Islet of Langerhans (tissue), 1 donor: ENCODE results near the gene DIS3L2.
A peak's percentile ranks its signal among the peaks of the same experiment; 100 is the strongest.
"Not testable (repeated sequence)": the region's sequence is repeated elsewhere in the genome, so short reads cannot be mapped to it uniquely, and the experiment has no call there.

Experiments
- FAIRE-seq: peaks from one replicate; lab custom pipeline; 2011; peaks lifted over from hg19 to GRCh38; lab: Jason Lieb, UNC

DIS3L2 gene

DNA sequence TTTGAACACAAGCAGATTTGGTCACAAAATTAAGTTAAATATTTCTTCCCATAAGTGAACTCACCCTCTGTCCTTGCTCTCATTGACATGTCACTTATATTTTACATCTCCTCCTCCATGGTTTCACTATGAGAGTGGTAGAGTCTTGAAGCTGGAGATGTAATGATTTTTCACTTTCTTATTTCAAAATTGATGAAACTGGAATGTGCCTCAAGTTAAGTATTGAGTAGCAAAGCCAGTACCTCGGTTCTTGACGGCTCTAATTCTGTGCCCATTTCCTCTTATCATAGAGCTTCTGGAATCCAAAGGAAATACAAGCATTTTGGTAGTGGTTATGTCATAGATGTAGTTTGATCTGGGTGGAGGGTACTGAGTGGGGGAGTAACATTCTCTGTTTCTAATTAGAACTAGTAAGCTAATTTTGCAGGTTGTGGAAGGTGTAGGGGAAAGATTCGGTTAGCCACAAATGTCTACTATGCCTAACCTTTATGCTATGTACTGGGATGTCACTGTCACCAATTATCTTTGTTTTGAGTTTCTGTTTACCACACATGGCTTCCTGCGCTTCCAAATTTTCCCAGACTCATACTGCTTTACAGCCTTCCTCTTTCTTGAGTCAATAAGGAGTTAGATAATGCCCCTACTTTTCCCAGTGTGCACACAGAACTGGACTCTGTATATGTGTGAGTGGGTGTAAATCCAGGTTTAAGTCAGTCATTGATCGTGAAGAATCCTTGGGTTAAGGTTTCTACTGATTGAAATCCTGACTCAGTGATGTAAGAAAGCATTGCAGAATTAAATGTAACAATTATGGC lies 96.8 kb downstream of the DIS3L2 start:
- no peak for FAIRE-seq

DNA sequence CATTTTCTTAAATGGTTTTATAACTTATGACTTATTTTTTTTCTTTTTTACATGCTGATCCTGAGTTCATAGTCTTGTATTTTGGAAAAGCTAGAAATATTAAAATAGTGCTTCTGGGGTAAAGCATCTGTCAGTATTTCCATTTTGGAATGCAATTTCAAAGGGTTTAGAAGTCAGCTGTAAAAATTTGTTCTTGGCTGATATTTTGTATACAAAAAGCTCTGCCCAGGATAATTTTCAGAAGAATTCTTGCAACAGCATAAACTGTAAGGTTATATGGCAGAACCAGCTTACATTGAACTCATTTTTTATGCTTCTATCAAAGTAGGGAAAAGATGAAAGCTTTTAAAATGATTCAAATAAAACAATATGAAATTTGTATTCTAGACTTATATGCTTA lies 97.4 kb downstream of the DIS3L2 start:
- peak; percentile 13 for FAIRE-seq

DNA sequence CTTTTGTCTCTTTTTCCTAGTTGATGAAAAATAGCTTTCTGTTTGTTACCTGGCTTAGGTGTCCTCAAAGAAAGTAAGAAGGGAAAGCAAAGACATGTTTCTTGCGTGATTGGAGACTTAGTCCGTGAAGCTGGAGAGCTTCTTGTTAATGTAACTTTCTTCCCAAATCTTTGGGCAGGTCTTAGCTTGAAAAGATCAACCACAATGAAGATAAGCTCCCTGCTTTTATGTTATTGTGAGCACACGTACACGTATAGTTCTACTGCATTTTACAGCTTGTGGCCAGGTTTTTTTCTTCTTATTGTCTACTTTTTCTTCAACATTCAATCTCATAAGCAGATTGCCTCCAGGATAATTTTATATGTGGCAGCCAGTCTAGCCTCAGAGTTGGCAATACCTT lies 99.8 kb downstream of the DIS3L2 start:
- no peak for FAIRE-seq

DNA sequence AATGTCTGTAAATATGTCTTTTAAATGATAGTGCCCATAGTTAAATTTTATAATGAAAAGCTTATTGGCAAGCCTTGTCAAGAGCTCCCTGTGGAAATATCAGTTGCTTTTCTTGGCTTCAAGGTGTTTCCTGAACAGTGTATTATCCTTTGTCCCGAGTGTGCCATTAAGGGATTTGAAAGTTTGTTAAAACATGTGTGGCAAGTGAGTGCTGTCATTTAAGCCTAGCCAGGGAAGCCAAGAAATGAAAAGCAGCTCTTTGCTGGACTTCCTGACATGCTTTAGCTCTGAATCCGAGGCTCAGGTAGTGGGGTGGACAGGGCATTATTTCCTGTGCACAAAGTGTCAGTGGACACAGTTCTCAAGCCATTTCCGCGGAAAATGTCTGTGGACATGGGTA lies 111.5 kb downstream of the DIS3L2 start:
- no peak for FAIRE-seq

DNA sequence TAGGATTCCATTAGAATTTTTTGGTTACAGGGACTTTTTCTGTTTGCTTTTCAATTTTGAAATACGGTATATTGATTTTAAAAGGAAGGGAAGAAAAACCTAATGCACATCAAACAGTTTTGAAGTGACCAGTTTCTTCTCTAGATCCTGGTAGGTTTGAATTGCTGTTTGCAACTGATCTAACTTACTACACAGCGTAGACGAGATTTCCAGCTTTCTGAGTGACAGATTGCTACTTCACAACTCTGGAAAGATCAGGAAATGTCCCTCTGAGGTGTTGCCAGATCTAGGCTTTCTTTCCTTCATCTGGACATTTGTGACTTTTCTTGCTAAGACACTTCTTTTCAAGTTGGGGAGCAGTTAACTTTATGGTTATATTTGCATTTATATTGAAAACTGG lies 112.2 kb downstream of the DIS3L2 start:
- peak; percentile 65 for FAIRE-seq

DNA sequence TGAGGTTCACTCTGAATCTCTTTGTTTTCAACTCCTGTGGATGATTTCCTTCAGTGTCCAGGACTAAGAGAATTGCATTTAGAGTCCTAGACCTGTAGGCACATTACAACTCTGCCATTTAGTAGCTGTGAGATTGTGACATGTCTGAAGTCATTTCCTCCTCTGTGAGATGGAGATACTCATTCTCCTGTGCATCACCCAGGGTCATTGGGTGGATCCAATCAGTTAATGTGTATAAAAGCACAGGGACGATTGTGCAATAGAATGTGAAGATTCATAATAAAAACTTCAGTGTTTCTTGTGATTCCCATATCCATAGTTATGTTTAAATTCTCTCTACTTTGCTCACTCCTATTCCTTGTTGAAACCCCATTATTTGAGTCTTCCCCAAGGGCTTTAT lies 113.6 kb downstream of the DIS3L2 start:
- no peak for FAIRE-seq

DNA sequence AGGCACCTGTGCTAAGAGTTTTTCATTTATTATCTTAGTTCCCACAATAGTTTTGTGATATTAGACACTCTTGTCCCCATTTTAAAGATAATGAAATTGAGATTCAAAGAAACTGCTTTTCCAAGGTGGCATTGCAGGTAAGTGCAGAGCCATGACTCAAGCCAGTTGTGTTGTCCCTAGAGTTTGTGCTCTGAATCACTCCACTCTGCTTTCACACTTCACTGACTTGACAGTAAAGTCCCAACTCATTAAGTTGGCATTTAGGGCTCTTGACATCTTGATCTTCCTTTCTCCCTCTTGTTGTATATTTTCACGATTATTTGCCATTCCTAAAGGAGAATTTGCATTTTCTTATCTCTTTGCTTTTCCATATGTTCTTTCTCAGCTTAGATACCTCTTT lies 114.3 kb downstream of the DIS3L2 start:
- FAIRE-seq, result no peak

DNA sequence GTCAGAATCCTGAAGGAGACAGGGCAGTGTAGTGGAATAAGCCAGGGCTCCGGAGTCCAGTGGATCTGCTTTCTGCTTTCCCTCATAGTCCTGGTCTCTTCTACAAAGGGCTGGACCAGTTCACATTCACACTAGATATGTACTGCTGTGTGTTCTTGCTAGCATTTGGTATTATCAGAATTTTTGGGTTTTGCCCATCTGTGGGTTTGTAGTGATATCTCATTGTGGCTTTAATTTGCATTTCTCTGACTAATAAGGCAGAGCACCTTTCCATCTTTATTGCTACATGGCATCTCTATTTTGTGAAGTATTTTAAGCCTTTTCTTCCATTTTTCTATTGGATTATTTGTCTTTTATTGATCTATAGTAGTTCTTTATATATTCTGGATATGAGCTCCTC lies 114.8 kb downstream of the DIS3L2 start:
- FAIRE-seq, result no peak

DNA sequence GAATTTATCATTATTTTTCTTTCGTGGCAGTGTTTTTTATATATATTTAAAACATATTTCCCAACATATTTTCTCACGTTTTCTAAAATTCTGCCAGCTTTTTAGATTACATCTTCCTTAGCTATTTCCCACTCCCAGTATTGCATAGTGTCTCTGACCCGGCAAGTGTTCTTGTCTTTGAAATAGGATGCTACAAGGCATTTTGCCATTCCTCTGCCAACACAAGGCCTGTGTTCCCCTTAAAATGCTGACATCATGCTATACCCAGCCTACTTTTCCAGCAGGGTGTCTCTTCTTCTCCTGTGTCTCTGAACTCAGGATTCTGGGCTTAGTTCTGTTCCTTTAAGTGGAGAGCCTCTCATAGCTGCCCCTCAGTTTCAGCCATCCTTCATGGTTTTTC lies 115.2 kb downstream of the DIS3L2 start:
- FAIRE-seq, result no peak

DNA sequence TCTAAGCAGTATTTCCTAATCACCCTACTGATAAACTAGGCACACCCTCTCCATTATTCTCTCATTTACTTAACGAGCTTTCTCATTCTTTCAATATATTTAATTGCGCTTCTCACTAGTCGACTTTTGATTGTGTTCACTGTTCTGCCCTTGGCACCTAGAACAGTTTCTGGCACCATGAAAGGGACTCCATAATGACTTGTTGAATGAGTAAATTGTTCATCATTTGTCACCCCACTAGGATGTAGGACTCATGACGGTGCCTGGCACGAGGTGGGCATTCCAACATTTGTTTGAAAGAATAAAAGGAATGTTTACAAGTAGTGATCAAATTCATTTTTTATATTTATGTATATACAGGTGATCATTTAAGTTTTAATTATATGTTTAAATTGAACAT lies 123.7 kb downstream of the DIS3L2 start:
- FAIRE-seq, result no peak

DNA sequence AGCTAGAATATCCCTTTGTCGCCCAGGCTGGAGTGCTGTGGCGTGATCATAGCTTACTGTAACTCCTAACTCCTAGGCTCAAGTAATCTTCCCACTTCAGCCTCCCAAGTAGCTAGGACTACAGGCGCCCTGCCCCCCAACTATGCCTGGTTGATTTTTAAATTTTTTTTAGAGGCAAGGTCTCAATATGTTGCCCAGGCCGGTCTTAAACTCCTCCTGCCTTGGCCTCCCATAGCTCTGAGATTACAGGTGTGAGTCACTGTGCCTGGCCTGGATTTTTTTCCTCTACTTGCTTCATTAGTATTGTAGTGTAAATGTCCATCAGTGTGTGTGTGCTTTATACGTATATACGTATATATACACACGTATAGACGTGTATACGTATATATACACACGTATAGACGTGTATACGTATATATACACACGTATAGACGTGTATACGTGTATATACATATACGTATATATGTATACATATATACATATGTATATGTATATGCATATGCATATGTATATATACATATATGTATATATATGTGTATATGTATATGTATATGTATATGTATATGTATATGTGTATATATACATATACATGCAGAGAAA lies 124.4 kb downstream of the DIS3L2 start:
- FAIRE-seq, result no peak

DNA sequence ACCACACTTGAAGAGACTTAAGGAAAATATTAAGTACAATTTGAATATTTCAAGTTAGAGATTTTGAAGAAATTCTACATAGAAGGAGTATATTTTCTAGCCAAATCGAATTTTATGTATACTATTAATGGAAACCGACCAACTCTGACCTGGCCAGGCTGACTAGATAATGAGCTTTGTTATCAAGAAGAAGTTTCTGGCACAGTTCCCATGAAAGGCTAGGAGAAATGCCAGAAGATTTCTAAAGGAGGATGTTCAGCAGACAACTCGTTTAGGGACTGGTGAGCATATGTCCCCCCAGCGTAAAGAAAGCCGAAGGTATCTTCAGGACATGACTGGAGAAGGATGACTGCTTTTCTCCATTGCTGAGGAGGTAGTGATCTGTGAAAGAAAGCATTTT lies 127.3 kb downstream of the DIS3L2 start:
- no peak for FAIRE-seq

DNA sequence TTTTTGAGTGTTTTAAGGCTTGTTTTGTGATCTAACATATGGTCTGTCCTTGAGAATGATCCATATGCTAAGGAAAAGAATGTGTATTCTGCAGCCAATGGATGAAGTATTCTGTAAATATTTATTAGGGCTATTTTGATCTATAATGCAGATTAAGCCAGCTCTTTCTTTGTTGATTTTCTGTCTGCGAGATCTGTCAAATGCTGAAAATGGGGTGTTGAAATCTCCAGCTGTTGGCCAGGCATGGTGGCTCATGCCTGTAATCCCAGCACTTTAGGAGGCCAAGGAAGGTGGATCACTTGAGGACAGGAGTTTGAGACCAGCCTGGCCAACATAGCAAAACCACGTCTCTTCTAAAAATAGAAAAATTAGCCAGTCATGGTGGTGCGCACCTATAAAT lies 132.7 kb downstream of the DIS3L2 start:
- FAIRE-seq, result no peak

DNA sequence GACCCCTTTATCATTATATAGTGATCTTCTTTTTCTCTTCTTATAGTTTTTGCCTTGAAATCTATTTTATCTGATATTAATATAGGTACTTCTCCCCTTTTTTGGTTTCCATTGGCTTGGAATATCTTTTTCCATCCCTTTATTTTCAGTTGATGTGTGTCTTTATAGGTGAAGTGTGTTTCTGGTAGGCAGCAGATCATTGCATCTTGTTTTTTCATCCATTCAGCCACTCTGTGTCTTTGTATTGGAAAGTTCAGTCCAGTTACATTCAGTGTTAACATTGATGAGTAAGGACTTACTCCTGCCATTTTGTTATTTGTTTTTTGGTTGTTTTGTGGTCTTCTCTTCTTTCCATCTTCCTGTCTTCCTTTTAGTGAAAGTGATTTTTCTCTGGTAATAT lies 133.4 kb downstream of the DIS3L2 start:
- FAIRE-seq, result no peak

DNA sequence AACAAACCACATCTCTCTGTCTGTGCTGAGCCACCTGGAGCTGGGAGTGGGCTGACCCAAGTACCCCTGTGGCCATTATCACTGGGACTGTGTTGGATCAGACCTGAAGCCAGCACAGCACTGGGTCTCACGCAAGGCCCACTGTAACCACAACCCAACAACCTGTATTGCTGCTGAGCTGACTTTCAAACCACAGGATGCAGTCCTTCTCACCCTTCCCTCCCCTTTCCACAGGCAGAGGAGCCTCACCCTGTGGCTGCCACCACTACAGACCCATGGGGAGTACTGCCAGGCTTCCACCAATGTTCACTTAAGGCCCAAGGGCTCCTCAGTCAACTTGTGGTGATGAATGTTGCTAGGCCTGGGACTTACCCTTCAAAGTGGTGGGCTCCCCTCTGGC lies 135.7 kb downstream of the DIS3L2 start:
- FAIRE-seq, result no peak

DNA sequence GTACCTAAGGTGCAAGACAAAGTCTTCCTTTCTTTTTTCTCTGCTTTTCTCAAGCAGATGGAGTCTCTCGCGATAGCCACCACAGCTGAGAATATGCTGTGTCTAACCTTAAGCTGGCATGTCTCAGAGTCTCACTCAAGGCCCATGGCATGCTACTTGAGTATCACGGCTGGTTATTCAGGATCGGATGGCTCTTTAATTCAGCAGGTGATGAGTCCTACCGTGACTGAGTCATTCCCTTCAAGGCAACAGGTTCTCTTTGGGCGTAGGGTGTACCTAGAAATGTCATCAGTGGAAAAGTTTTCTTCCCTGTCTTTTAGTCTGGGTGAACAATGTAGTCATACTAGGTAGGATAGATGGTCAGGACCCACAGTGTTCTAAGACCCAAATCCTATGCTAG lies 136.2 kb downstream of the DIS3L2 start:
- FAIRE-seq, result no peak

DNA sequence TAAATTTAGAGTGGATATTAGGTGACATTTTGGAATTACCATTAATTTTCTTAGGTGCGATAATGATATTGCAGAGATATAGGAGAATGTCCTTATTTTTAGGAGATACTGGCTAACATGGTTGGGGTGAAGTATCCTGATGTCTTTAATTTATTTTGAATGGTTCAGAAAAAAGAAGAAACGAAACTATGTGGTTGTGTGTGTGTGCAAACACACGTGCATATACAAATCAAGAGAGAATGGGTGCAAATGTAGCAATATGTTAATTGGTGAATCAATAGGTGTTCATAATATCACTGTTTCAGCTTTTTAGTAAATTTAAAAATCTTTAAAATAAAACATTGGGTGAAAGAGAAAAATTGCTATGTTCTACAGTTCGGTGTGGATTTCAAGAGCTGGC lies 140.9 kb downstream of the DIS3L2 start:
- FAIRE-seq, result no peak

DNA sequence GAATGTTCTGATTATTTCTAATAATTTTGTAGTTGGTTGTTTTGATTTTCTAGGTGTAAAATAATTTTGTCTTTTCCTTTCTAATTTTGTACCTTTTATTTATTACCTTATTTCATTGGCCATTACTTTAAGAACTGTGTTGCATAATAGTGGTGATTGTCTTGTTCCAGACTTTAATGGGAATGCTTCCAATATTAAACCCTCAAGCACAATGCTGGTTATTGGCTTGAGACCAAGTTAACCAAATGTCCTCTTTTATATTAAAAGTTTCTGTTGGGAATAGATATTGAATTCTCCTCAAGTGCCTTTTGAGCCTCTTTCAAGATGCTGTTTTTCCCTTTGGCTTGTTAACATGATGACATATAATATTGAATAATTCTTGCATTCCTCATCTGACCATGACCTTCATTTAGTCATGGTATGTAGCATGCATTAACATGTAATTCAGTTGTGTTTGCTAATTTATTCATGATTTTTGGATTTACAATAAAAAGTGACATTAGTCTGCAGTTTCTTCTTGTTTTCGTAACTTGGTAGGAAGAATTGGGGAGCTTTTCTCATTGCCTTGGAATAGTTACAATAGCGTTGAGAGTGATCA lies 141.7 kb downstream of the DIS3L2 start:
- FAIRE-seq, result peak; percentile 9

DNA sequence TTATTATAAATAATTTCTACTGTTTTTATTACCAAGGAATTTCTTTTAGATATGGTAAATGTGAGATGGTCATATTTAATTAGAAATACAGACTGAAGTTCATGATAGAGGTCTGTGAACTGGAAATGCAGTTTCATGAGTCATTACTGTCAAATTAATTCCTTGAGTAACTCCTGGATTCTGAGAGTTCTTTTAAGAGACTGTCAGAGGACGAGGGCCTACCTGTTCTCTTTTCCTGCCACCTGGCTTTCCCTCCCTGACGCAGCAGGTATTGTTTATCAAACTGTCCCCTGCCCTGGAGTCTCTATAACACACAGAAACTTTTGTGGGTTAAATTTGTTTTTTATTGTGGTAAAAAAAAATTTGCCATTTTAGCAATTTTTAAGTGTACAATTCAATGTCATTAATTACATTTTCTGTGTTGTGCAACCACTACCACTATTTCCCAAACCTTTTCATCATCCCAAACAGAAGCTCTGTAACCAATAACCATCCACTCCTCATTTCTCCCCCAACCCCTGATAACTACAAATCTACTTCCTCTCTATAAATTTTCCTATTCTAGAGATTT lies 142.6 kb downstream of the DIS3L2 start:
- FAIRE-seq, result peak; percentile 68

DNA sequence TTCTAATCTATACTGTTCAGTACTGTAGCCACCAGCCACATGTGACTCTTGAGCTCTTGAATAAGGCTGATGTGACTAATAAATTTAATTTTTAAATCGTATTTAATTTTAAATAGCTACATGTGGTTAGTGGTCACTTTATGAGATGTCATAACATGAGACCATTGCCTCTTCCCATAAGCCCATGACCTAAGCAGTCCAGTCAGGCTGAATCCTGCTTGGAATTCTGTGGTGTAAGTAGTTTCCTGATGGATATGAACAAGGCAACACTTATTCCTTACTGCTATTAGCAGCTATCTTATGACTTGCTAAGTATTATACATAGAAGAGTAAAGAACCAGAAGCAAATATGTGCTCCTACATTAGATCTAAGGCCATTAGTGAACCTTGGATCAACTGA lies 150.0 kb downstream of the DIS3L2 start:
- no peak for FAIRE-seq

DNA sequence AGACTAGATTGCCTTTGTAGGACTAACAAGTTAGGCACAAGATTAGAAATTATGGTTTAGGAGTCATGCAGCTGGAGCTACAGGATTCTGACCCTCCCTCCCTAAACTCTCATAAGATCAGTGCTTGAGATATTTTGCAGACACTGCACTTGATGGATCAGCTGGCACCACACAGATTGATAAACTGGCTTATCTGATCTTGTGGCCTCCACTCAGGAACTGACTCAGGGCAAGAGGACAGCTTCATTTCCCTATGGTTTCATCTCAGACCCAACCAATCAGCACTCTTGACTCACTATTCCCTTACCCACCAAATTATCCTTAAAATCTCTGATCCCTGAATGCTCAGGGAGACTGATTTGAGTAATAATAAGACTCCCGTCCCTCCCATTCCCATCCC lies 152.3 kb downstream of the DIS3L2 start:
- no peak for FAIRE-seq

DNA sequence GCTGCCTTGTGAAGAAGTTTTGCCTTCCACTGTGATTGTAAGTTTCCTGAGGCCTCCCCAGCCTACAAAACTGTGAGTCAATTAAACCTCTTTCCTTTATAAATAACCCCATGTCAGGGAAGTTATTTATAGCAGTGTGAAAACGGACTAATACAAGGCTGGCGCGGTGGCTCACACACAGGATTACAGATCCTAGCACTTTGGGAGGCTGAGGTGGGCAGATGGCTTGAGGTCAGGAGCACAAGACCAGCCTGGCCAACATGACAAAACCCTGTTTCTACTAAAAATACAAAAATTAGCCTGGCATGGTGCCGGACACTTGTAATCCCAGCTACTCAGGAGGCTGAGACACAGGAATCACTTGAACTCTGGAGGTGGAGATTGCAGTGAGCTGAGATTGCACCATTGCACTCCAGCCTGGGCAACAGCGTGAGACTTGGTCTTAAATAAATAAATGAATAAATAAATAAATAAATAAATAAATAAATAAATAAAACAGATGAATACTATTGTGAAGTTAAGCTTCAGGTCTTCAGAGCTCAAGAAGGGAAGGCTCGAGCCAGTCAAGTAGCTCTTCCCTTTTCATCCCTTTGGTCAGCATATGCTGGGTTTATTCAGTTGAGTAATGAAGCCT lies 154.3 kb downstream of the DIS3L2 start:
- FAIRE-seq, result not testable (repeated sequence)

DNA sequence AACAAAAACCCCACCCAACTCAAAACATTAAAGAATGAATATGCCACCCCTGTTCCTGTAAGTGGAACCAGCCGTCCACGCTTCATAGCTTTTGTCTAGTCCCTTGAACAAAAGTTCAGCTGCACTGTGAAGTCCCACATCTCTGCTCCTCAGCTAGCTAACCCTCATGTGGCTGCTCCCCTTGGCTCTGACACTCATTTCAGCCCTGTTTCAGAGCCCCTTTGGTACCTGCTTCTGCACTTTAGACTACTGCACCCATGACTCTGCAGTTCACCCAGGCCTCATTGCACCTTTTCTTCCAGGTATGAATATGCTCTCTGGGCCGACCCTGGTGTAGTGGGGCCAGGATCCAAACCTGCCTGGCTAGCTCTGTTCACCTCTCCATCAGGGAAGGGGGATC lies 155.3 kb downstream of the DIS3L2 start:
- FAIRE-seq, result no peak
